Measurements from ENCODE around the gene TTLL11.

The TTLL11 gene

DNA sequence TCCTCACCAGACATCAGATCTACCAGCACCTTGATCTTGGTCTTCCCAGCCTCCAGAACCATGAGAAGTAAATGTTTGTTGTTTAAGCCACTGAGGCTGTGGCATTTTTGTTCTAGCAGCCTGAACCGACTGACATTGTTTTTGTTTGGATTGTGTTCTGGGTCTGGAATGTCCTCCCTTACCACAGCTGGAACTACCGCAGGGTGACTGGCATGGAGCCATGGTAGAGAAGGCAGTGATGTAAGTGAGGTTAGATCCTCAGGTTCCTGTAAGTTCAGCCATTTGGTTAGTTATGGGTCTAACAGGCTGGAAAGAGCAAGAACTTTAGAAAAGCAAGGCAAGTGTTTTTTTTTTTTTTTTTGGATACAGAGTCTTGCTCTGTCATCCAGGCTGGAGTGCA, 232.4 kb downstream of the TTLL11 start:
- no CpG with 5 or more reads among the region's 2 CpGs for WGBS (ENCODE audit: insufficient coverage)
- CTCF ChIA-PET, result no interaction called here

DNA sequence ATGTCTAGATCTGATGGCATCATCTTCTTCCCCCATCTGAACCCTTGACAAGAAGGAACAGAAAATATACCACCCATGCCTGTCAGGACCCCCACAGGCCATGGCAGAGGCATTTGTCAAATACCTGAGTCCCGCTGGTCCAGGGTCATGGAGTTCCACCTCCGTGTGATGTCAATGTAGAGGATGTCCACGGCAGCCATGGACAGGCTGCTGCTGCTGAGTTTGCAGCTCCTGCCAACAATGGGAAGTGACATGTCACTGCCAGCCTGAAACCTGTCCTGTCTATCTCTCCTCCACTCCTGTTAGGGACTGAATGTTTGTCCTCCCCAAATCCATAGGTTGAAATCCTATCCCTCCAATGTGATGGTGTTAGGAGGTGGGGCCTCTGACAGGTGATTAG, 232.9 kb downstream of the TTLL11 start:
- no peaks in the 10 kb centered on the region for H3K27me3 ChIP-seq (replicated peaks in 2 of 5; ENCODE audit: control insufficient read depth in 4 of 5, insufficient read depth in 5 of 5, low read length in 4 of 5)
- ChIA-PET POLR2A (no interaction called here), CTCF (interaction anchor here (1.1 to 1.3 kb wide), 2 partner anchors 8 to 180 kb away, joined by 3 to 4 read pairs; no protein-coding TSS in a partner anchor)
- no peak overlapping the region for H3K4me3 ChIP-seq (ENCODE audit: control insufficient read depth in 1 of 7, extremely low read depth in 1 of 7, insufficient read depth in 4 of 7, low read depth in 2 of 7, low read length in 6 of 7)
- DNase-seq, result no peak
- no peaks in the 10 kb centered on the region for H3K4me1 ChIP-seq (ENCODE audit: control extremely low read depth in 1 of 4, control insufficient read depth in 4 of 4, insufficient read depth in 4 of 4, low read length in 3 of 4)
- H3K9me3 ChIP-seq (ENCODE audit: control extremely low read depth in 1 of 5, control insufficient read depth in 4 of 5, insufficient read depth in 2 of 5, low read depth in 1 of 5, low read length in 4 of 5), result no peaks in the 10 kb centered on the region
- no peaks in the 10 kb centered on the region for H3K36me3 ChIP-seq (ENCODE audit: control insufficient read depth in 4 of 4, insufficient read depth in 4 of 4, low read length in 3 of 4)
- WGBS (ENCODE audit: insufficient coverage), result 100% methylated on average over 3 of the region's 3 CpGs
- no peak overlapping the region for H3K27ac ChIP-seq (ENCODE audit: insufficient read depth in 1 of 2, low read depth in 1 of 2, low read length in 2 of 2, poor library complexity in 1 of 2, severe bottlenecking in 2 of 2)

More for the DNA sequence above, 232.4 kb downstream of the TTLL11 start:
- POLR2A ChIA-PET, result no interaction called here
- Histone ChIP-seq H3K4me3 (ENCODE audit: control insufficient read depth in 1 of 7, extremely low read depth in 1 of 7, insufficient read depth in 4 of 7, low read depth in 2 of 7, low read length in 6 of 7) (no peak overlapping the region), H3K4me1 (ENCODE audit: control extremely low read depth in 1 of 4, control insufficient read depth in 4 of 4, insufficient read depth in 4 of 4, low read length in 3 of 4) (no peaks in the 10 kb centered on the region), H3K9me3 (ENCODE audit: control extremely low read depth in 1 of 5, control insufficient read depth in 4 of 5, insufficient read depth in 2 of 5, low read depth in 1 of 5, low read length in 4 of 5) (no peaks in the 10 kb centered on the region), H3K36me3 (ENCODE audit: control insufficient read depth in 4 of 4, insufficient read depth in 4 of 4, low read length in 3 of 4) (no peaks in the 10 kb centered on the region), H3K27ac (ENCODE audit: insufficient read depth in 1 of 2, low read depth in 1 of 2, low read length in 2 of 2, poor library complexity in 1 of 2, severe bottlenecking in 2 of 2) (no peak overlapping the region), H3K27me3 (replicated peaks in 2 of 5; ENCODE audit: control insufficient read depth in 4 of 5, insufficient read depth in 5 of 5, low read length in 4 of 5) (no peaks in the 10 kb centered on the region)
- DNase-seq, result no peak

DNA sequence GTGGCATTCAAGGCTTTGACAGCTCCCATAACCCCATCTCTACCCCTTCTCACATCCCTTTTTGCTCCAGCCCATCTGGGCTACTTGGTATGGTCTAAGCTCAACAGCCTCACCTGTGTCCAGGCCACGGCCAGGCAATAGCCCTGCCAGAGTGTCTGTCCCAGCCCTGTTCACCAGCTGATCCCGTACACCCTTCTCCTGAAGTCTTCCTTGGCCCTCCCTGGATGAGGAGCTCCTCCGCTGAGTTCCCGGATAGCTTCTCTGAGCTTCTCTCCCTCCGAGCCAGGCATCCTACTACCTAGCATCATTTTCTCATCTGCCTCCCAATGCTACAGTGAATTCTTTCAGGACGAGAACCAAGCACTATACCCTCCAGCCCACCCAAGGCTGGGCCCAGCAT, 233.5 kb downstream of the TTLL11 start:
- CTCF ChIA-PET, result interaction anchor here (0.9 to 1.3 kb wide), 3 partner anchors 9 to 179 kb away, joined by 3 to 4 read pairs (median 3); no protein-coding TSS in a partner anchor

GRCh38 chr9:121858788-121859187, 234.3 kb downstream of the TTLL11 start:
- no peaks in the 10 kb centered on the region for H3K9me3 ChIP-seq (ENCODE audit: control extremely low read depth in 1 of 5, control insufficient read depth in 4 of 5, insufficient read depth in 2 of 5, low read depth in 1 of 5, low read length in 4 of 5)
- no peak for DNase-seq
- no peaks in the 10 kb centered on the region for H3K27me3 ChIP-seq (replicated peaks in 2 of 5; ENCODE audit: control insufficient read depth in 4 of 5, insufficient read depth in 5 of 5, low read length in 4 of 5)
- POLR2A ChIA-PET, result no interaction called here
- no peaks in the 10 kb centered on the region for H3K36me3 ChIP-seq (ENCODE audit: control insufficient read depth in 4 of 4, insufficient read depth in 4 of 4, low read length in 3 of 4)
- no peak overlapping the region for H3K4me3 ChIP-seq (ENCODE audit: control insufficient read depth in 1 of 7, extremely low read depth in 1 of 7, insufficient read depth in 4 of 7, low read depth in 2 of 7, low read length in 6 of 7)
- no peak overlapping the region for H3K27ac ChIP-seq (ENCODE audit: insufficient read depth in 1 of 2, low read depth in 1 of 2, low read length in 2 of 2, poor library complexity in 1 of 2, severe bottlenecking in 2 of 2)
- CTCF ChIA-PET, result interaction anchor here (0.6 to 1.3 kb wide), 5 partner anchors 8 to 403 kb away, joined by 3 to 4 read pairs (median 3); no protein-coding TSS in a partner anchor
- no peaks in the 10 kb centered on the region for H3K4me1 ChIP-seq (ENCODE audit: control extremely low read depth in 1 of 4, control insufficient read depth in 4 of 4, insufficient read depth in 4 of 4, low read length in 3 of 4)
- 96% methylated on average over 7 of the region's 8 CpGs for WGBS (ENCODE audit: insufficient coverage)

More for the DNA sequence above, 233.5 kb downstream of the TTLL11 start:
- Histone ChIP-seq H3K9me3 (ENCODE audit: control extremely low read depth in 1 of 5, control insufficient read depth in 4 of 5, insufficient read depth in 2 of 5, low read depth in 1 of 5, low read length in 4 of 5) (no peaks in the 10 kb centered on the region), H3K27ac (ENCODE audit: insufficient read depth in 1 of 2, low read depth in 1 of 2, low read length in 2 of 2, poor library complexity in 1 of 2, severe bottlenecking in 2 of 2) (no peak overlapping the region), H3K36me3 (ENCODE audit: control insufficient read depth in 4 of 4, insufficient read depth in 4 of 4, low read length in 3 of 4) (no peaks in the 10 kb centered on the region), H3K4me1 (ENCODE audit: control extremely low read depth in 1 of 4, control insufficient read depth in 4 of 4, insufficient read depth in 4 of 4, low read length in 3 of 4) (no peaks in the 10 kb centered on the region), H3K27me3 (replicated peaks in 2 of 5; ENCODE audit: control insufficient read depth in 4 of 5, insufficient read depth in 5 of 5, low read length in 4 of 5) (no peaks in the 10 kb centered on the region), H3K4me3 (ENCODE audit: control insufficient read depth in 1 of 7, extremely low read depth in 1 of 7, insufficient read depth in 4 of 7, low read depth in 2 of 7, low read length in 6 of 7) (no peak overlapping the region)
- no peak for DNase-seq
- POLR2A ChIA-PET, result no interaction called here
- WGBS (ENCODE audit: insufficient coverage), result 86% methylated on average over 4 of the region's 6 CpGs

- CTCF ChIA-PET, result interaction anchor here (0.9 to 1.1 kb wide), 2 partner anchors 30 to 171 kb away, joined by 3 read pairs; no protein-coding TSS in a partner anchor
- Histone ChIP-seq H3K9me3 (ENCODE audit: control extremely low read depth in 1 of 5, control insufficient read depth in 4 of 5, insufficient read depth in 2 of 5, low read depth in 1 of 5, low read length in 4 of 5) (no peaks in the 10 kb centered on the region), H3K36me3 (ENCODE audit: control insufficient read depth in 4 of 4, insufficient read depth in 4 of 4, low read length in 3 of 4) (no peaks in the 10 kb centered on the region), H3K4me1 (ENCODE audit: control extremely low read depth in 1 of 4, control insufficient read depth in 4 of 4, insufficient read depth in 4 of 4, low read length in 3 of 4) (no peaks in the 10 kb centered on the region), H3K27me3 (replicated peaks in 2 of 5; ENCODE audit: control insufficient read depth in 4 of 5, insufficient read depth in 5 of 5, low read length in 4 of 5) (no peaks in the 10 kb centered on the region), H3K4me3 (ENCODE audit: control insufficient read depth in 1 of 7, extremely low read depth in 1 of 7, insufficient read depth in 4 of 7, low read depth in 2 of 7, low read length in 6 of 7) (no peak overlapping the region), H3K27ac (ENCODE audit: insufficient read depth in 1 of 2, low read depth in 1 of 2, low read length in 2 of 2, poor library complexity in 1 of 2, severe bottlenecking in 2 of 2) (no peak overlapping the region)
- WGBS (ENCODE audit: insufficient coverage), result 94% methylated on average over 9 of the region's 9 CpGs
- no peak for DNase-seq
- POLR2A ChIA-PET, result no interaction called here
Observed at GRCh38 chr9:121857928-121858327, 235.2 kb downstream of the TTLL11 start.

- H3K9me3 ChIP-seq (ENCODE audit: control extremely low read depth in 1 of 5, control insufficient read depth in 4 of 5, insufficient read depth in 2 of 5, low read depth in 1 of 5, low read length in 4 of 5), result no peaks in the 10 kb centered on the region
- POLR2A ChIA-PET, result no interaction called here
- CTCF ChIA-PET, result no interaction called here
- no peak overlapping the region for H3K27ac ChIP-seq (ENCODE audit: insufficient read depth in 1 of 2, low read depth in 1 of 2, low read length in 2 of 2, poor library complexity in 1 of 2, severe bottlenecking in 2 of 2)
- H3K4me3 ChIP-seq (ENCODE audit: control insufficient read depth in 1 of 7, extremely low read depth in 1 of 7, insufficient read depth in 4 of 7, low read depth in 2 of 7, low read length in 6 of 7), result no peak overlapping the region
- WGBS (ENCODE audit: insufficient coverage), result 90% methylated on average over 5 of the region's 5 CpGs
- no peaks in the 10 kb centered on the region for H3K4me1 ChIP-seq (ENCODE audit: control extremely low read depth in 1 of 4, control insufficient read depth in 4 of 4, insufficient read depth in 4 of 4, low read length in 3 of 4)
- no peak for DNase-seq
- no peaks in the 10 kb centered on the region for H3K27me3 ChIP-seq (replicated peaks in 2 of 5; ENCODE audit: control insufficient read depth in 4 of 5, insufficient read depth in 5 of 5, low read length in 4 of 5)
- H3K36me3 ChIP-seq (ENCODE audit: control insufficient read depth in 4 of 4, insufficient read depth in 4 of 4, low read length in 3 of 4), result no peaks in the 10 kb centered on the region
Observed at GRCh38 chr9:121855476-121855875, 237.6 kb downstream of the TTLL11 start.

DNA sequence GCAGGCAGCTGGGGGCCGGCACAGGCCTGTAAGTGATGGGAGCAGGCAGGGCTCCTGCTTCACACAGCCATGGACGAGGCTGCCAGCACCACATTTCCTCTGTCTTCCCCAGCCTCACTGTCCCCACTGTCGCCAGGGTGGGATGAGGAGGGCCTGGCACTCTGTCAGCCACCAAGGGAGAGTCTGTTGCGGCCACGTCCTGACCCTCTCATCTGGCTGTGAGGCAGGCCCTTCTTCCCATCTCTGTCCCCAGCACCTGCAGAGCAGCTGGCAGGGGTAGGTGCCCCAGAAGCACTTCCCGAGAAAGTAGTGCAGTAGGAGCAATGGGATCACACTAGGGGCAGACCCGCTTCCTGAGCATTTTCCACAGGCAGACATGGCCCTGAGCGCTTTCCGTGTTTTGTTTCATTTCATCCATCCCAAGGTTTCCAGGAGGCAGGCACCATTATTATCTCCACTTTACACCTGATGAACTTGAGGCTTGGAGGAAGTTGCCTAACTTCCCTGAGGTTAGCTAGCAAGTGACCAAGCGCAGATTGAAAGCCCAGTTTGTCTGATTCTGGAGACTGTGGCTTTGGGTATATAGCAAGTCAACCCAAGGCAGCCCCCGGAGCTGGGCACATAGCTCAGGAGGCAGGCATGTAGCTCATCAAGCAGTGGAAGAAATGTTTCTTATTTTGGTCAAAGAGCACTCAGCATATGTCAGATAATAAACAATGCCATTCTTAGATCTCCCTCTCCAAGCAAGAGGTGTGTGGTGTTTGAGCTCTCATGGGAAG, 239.3 kb downstream of the TTLL11 start:
- H3K36me3 ChIP-seq (ENCODE audit: control insufficient read depth in 4 of 4, insufficient read depth in 4 of 4, low read length in 3 of 4), result no peaks in the 10 kb centered on the region
- ChIA-PET POLR2A (no interaction called here), CTCF (no interaction called here)
- DNase-seq, result peak in 2 of 3 donors; percentile 6 to 17
- 95% methylated on average over 9 of the region's 11 CpGs for WGBS (ENCODE audit: insufficient coverage)
- H3K27me3 ChIP-seq (replicated peaks in 2 of 5; ENCODE audit: control insufficient read depth in 4 of 5, insufficient read depth in 5 of 5, low read length in 4 of 5), result no peaks in the 10 kb centered on the region
- H3K9me3 ChIP-seq (ENCODE audit: control extremely low read depth in 1 of 5, control insufficient read depth in 4 of 5, insufficient read depth in 2 of 5, low read depth in 1 of 5, low read length in 4 of 5), result peaks cover 0 to 3% (median 0%) of the 10 kb centered on the region in 5 experiments
- no peak overlapping the region for H3K4me3 ChIP-seq (ENCODE audit: control insufficient read depth in 1 of 7, extremely low read depth in 1 of 7, insufficient read depth in 4 of 7, low read depth in 2 of 7, low read length in 6 of 7)
- no peaks in the 10 kb centered on the region for H3K4me1 ChIP-seq (ENCODE audit: control extremely low read depth in 1 of 4, control insufficient read depth in 4 of 4, insufficient read depth in 4 of 4, low read length in 3 of 4)
- H3K27ac ChIP-seq (ENCODE audit: insufficient read depth in 1 of 2, low read depth in 1 of 2, low read length in 2 of 2, poor library complexity in 1 of 2, severe bottlenecking in 2 of 2), result no peak overlapping the region

All from common myeloid progenitor, CD34-positive (primary cell).